Kidney epithelial cell (primary cell): ENCODE data around the gene S100A14. TPM values are rescaled to one million over a fixed set of nuclear protein-coding genes. Genes with fewer than 3 reads are reported as not detected.

ENCODE experiments used
- DNase-seq: peaks from one replicate; pipeline ENCODE4 v3.0.0-alpha.2; 2010; ENCODE audit warnings: low read depth
- H3K27me3 ChIP-seq: 2 replicates; pipeline ENCODE4 v1.6.0; 2011; ENCODE audit warnings: low read length; ENCODE audit not compliant: control insufficient read depth, insufficient read depth
- H3K36me3 ChIP-seq: 2 replicates; pipeline ENCODE4 v1.5.1; 2011; ENCODE audit warnings: low read length; ENCODE audit not compliant: control insufficient read depth, insufficient read depth
- H3K4me3 ChIP-seq: 2 replicates; pipeline ENCODE4 v1.5.1; 2011; ENCODE audit warnings: low read depth, mild to moderate bottlenecking, control low read depth, low read length
- total RNA-seq: library from RNA; depleted of rRNA; stranded (reverse); fragments of >200 nt; gene quantifications from 2 replicates; pipeline ENCODE4 v1.2.3, GENCODE V29; 2015
- TF ChIP-seq, protein P1 (sequence below): IDR thresholded peaks from 2 replicates; pipeline ENCODE4 v1.5.1; 2011; ENCODE audit warnings: mild to moderate bottlenecking, moderate library complexity, low read length, control low read depth, inconsistent platforms; ENCODE audit not compliant: insufficient read depth, poor library complexity, severe bottlenecking

The S100A14 gene
- total RNA-seq, 1 donor from 2014 or later: 4.2 TPM

DNA sequence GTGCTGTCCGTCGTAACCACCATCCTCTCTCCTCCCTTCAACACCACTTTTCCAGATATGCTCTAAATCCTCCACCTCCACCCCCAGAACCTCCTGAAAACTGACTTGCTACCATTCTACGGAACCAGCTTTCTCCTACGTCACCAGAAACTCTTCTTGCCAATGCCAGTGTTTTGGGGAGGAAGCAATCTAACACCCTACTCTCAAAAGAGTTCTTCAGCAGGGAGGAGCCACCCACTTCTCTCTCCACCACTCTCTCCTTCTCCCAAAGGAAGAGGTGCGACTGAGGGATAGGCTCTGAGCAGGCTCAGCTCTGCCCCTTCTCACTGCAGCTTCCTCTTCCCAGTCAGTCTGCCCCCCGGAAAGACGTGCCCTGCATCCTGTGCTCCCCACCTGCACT is 44.4 kb downstream of the S100A14 start:
- DNase-seq: no peak
- Histone ChIP-seq H3K36me3 (no peaks in the 10 kb centered on the region), H3K27me3 (no peaks in the 10 kb centered on the region), H3K4me3 (no peak overlapping the region)
- TF ChIP-seq, protein P1, sequence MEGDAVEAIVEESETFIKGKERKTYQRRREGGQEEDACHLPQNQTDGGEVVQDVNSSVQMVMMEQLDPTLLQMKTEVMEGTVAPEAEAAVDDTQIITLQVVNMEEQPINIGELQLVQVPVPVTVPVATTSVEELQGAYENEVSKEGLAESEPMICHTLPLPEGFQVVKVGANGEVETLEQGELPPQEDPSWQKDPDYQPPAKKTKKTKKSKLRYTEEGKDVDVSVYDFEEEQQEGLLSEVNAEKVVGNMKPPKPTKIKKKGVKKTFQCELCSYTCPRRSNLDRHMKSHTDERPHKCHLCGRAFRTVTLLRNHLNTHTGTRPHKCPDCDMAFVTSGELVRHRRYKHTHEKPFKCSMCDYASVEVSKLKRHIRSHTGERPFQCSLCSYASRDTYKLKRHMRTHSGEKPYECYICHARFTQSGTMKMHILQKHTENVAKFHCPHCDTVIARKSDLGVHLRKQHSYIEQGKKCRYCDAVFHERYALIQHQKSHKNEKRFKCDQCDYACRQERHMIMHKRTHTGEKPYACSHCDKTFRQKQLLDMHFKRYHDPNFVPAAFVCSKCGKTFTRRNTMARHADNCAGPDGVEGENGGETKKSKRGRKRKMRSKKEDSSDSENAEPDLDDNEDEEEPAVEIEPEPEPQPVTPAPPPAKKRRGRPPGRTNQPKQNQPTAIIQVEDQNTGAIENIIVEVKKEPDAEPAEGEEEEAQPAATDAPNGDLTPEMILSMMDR: no peak

DNA sequence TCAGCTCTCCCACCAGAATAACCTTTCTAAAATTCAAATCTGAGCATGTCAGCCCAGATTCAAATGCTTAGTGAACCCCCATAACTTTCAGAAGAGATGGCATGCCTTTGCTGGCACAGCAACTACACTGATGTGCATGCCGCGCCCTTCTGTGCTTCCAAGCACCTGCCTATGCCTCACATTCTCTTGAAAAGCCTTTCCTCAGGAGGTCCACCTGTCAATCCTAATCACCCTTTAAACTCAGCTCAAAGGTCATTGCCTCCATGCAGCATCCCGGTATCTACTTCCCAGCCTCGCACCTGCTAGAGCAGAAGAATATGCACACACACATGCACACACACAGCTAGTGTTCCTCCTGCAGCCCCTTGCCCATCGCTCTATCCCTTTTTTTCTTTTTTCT is 45.3 kb downstream of the S100A14 start:
- Histone ChIP-seq H3K27me3 (no peaks in the 10 kb centered on the region), H3K4me3 (no peak overlapping the region), H3K36me3 (no peaks in the 10 kb centered on the region)
- TF ChIP-seq, protein P1: no peak
- no peak for DNase-seq

DNA sequence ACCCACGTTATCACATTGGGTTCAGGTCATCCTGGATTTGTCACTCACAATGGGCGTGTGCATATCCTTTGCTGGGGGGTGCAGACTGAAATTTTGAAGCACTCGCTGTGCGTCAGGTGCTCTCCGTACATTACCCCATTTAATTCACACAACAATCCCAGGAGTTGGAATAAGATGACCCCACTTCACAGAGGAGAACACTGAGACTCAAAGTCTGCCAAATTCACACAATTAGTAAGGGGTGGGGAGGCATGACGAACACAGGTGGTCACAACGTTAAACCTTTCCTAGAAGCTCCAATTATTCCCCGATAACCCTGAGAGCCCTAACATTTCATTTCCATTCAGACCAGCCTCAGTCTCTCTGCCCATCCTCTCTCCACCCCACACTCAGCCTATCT is 46.7 kb downstream of the S100A14 start:
- no peaks in the 10 kb centered on the region for H3K36me3 ChIP-seq
- TF ChIP-seq, protein P1: no peak

DNA sequence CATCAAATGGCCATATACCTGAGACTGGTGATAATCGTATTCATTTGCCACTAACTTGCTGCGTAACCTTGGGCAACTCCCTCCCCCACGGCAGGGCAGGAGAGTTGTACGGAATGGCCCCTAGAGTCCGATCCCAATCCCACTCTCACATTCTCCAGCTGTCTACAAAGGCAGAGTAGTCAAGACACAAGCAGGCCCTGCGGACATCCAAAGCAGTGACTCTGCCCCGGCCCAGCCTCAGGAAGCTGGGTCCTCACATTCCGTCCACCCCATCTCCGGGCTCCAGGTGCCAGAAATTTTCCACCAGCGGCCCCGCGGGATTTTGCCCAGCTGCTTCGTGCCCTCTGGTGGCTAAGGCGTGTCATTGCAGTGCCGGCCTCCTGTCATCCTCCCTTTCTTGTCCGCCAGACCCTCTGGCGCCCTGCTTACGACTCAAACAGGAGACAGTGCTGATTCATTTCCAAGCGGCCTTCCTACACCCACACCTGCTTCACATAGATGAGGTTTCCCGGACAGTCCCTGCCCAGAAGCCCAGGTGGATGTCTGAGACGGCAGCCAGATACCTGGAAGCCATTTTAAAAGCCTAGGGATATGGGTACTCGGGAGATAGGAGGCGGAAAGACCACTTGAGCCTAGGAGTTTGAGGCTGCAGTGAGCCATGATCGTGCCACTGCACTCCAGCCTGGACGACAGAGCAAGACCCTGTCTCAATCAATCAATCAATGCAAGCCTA is 47.6 kb downstream of the S100A14 start:
- H3K4me3 ChIP-seq: no peak overlapping the region
- H3K27me3 ChIP-seq: no peaks in the 10 kb centered on the region

More for the DNA sequence above, 46.7 kb downstream of the S100A14 start:
- no peaks in the 10 kb centered on the region for H3K27me3 ChIP-seq
- no peak overlapping the region for H3K4me3 ChIP-seq
- no peak for DNase-seq

DNA sequence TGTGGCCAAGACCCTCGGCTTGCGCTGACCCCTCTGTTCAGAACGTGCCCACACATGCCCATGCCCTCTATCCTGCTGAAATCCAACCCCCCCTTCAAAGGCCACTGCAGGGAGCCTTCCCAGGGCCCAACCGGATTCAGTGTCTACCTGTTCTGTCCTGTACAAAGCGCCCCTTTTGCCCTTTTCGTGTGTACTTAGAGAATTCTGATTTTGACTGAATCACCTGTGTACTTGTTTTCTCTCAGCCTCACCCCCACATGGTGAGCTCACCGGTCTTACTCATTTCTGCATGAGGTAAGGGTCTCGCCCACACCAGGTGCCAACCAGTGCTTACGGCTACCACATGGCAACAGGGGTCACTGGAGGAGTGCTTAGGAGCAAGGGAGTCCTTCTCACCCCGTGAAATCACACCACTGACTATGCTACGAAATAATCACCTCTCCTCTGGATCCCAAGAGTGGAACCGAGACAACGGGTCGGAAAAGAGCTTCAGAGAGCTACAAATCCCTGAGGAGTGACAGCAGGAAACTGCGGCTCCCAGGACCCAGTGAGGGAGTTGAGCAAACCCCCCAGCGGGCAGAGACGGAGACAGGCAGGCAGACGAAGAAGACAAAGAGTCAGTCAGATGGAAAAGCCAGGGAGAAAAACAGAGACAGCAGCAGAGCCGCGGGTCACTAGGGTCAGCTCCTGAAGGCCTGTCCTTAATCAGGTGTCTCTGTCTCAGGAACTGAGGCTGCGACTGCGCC is 48.3 kb downstream of the S100A14 start:
- H3K27me3 ChIP-seq: no peaks in the 10 kb centered on the region
- no peak overlapping the region for H3K4me3 ChIP-seq
- DNase-seq: peak; percentile 94
- TF ChIP-seq, protein P1: no peak
- no peaks in the 10 kb centered on the region for H3K36me3 ChIP-seq

More for the DNA sequence above, 47.6 kb downstream of the S100A14 start:
- TF ChIP-seq, protein P1: peak; percentile 98
- DNase-seq: peak; percentile 76
- H3K36me3 ChIP-seq: no peaks in the 10 kb centered on the region
